GM12891 (cell line): ENCODE data around the gene NEK9.

Experiments
- POLR2AphosphoS5 ChIP-seq: IDR thresholded peaks from 2 replicates; pipeline ENCODE4 v1.6.1; 2011; ENCODE audit warnings: low read depth, low read length, control low read depth
- TAF1 ChIP-seq: IDR thresholded peaks from 2 replicates; pipeline ENCODE4 v1.6.1; 2011; ENCODE audit warnings: low read depth, low read length, control low read depth

DNA sequence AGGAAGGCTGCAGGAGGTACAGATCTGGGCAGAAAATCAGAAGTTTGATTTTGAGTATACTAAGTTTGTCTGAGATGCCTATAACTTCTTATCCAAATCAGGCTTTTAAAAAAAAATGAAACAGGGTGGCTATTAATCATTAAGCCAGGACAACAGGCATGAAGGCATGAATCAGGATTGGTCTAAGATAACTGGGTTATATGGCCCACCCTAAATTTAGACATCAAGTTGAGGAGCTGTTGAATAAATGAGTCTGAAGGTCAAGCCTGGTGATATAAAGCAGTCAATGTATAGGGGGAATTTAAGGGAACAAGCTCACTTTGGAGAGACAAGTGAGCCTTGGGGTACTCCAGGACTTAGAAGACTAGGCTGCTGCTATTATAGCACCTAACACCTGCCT is 28.6 kb downstream of the NEK9 start:
- TF ChIP-seq TAF1, result no peak
- TF ChIP-seq POLR2AphosphoS5, result no peak
